ENCODE results near the gene CAMTA2.

Gene CAMTA2

GRCh38 chr17:4946312-4946976 is 41.0 kb downstream of the CAMTA2 start:
- DNase-seq, result no peak

DNA sequence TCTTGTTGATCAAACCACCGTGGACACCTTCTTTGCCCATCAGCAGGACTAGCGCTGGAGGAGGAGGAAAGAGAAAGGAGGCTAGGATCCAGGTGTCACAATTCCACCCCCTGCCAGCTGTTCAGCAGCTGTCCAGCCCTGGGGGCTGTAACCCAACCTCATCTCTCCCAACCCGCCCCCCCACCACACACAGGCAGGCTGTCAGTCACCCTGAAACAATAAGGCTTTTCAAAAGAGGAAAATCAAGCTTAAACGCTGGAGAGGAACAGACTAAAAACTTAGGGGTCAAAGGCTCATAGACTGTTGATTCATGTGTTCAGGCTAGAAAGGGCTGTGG is 41.6 kb downstream of the CAMTA2 start:
- no peak for DNase-seq

DNA sequence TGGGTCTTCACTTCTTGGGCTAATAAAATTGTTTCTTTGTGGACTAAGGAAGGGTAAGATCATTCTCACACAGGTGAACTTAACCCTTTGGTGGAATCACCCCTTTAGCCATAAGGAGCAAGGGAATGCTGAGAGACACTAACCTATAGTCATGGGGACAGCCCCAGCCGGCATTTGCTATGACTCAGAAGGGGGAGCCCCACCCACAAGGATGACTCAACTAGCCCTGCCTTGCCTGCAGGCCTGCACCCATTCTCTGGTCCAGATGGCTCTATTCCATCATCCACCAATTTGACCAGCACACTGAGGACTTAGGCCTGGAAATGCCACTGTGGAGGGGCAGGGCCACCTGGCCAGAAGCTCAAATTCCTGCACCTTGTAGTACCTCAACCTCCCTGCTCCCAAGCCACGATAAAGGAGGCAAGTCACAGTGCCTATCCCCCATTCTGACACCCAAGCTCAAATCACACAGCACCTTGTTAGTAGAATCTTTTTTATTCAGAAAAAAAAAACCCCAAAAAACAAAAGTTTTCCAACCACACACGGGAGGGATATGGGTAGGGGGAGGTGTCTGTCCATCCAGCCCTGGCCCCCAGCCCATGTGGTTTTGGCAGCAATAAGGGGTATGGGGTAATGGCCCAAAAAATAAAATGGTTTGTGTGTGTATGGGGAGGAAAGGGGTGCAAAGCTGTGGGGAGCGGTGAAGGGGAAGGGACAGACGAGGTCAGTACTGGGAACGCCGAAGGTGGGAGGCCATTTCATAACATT is 42.1 kb downstream of the CAMTA2 start:
- no peak for DNase-seq

GRCh38 chr17:4944554-4945175 is 42.8 kb downstream of the CAMTA2 start:
- DNase-seq, result no peak

- DNase-seq, result no peak
These were observed 43.3 kb downstream of the CAMTA2 start for GRCh38 chr17:4944163-4944553.

DNA sequence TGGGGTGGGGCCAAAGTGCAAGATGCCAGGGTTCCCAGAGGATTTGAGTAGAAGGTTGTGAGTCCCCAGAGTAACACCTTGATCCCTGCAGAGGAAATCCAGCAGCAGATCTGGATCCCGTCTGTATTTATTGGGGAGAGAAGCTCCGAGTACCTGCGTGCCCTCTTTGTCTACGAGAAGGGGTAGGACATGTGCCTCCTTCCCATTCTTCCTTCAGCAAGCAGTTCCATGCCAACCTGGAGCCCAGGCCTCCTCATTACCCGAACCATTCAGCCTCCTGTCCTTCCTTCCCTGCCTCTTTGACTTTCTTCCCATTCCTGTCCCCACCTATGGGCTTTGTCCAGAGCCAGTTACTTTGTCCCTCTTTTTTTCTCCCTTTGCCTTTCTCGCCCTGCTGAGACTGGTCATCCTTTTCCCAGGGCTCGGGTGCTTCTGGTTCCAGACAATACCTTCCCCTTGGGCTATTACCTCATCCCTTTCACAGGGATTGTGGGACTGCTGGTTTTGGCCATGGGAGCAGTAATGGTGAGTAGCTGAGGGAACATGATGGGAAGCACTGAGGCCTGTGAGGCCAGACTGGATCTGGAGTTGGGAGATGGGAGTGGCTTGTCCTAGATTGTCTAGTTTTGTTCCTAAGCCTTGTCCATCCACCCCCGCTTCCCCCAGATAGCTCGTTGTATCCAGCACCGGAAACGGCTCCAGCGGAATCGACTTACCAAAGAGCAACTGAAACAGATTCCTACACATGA is 44.5 kb downstream of the CAMTA2 start:
- no peak for DNase-seq

- DNase-seq, result no peak
These were observed 46.2 kb downstream of the CAMTA2 start for GRCh38 chr17:4941319-4941610.

DNA sequence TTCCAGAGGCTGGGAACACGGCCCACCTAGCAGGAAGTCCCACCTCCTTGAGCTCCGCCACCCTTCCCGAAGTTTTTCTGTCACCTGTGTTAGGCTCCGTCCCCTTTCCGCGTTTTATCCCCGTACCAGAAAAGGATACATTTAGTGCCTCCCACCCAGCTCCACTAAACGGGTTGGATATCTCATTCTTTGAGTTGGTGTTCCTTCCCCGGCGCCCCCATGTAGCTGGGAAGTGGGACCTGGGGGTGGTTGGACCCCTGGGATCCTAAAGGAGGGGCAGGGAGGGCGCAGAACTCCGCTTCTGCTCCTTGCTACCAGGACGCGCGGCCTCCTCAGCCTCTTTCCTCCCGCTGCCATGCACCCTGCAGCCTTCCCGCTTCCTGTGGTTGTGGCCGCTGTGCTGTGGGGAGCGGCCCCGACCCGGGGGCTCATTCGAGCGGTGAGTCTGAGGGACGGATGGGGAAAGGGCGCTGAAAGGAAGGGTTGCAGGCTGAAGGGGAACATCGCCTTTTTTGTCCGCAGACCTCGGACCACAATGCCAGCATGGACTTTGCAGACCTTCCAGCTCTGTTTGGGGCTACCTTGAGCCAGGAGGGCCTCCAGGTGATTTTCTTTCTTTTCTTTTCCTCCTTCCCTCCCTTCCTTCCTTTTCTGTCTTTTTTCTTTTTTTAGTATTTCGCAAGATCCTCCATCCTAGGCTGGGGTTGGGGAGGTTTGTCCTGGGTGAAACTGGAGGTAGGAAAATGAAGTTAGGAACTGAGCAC is 46.7 kb downstream of the CAMTA2 start:
- no peak for DNase-seq

GRCh38 chr17:4939796-4940554 is 47.5 kb downstream of the CAMTA2 start, which contains the start of the genes RNF167 and SLC25A11:
Gene RNF167 (plus strand): TSS chr17:4940268. CDS start chr17:4940910, 642 bp downstream.
Gene SLC25A11 (minus strand): TSS chr17:4940046. CDS start chr17:4939910, 136 bp downstream.
- peak; percentile 94 for DNase-seq

DNA sequence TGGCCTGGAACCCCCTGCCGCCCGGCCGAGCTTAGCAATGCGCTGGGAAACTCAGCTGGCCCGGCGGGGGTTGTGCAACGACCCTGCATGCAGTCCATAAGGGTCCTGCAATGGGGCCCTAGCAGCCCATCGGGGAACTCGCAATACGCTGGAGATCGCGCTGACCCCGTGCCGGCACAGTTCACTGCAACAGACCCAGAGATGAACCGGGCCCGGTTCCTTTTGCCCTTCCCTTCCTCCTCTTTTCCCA is 48.0 kb downstream of the CAMTA2 start:
- no peak for DNase-seq

DNA sequence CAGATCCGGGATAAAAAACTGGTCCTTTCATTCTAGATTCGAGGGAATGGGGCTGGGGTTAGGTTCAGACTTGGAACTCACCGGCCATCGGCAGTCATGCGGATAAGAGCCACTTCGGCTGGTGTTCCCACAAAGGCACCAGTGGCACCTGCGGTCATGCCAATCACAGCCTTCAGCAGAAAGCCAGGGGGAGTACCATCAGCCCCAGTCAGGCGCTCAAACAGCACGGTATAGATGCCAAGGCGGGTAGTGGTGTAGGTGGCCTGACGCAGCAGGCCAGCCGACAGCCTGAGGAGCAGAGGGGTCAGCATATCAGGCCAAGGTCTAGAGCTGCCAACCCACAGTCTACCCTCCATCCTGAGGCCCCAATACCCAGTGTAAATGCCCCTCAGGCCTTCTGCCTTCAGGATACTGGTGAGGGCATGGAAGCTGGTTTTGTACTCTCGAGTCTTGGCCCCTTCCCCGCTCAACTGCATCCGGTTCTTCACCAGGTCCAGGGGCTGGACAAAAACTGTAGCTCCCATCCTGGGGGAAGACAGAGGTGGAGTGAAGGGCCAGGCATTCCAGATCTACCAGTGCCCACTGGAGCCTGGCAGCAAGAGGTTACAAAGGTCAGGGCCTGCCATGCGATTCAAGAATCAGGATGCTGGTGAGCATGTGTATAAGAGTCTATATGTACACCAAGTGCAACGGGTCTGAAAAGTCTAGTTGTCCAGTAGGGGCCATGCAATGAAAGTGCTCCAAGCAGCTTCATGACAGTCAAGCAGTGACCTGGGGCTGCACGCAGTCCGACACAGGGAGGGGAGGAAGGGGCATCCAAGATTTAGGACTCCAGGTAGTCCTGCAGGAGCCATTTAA is 48.6 kb downstream of the CAMTA2 start:
- DNase-seq, result no peak

DNA sequence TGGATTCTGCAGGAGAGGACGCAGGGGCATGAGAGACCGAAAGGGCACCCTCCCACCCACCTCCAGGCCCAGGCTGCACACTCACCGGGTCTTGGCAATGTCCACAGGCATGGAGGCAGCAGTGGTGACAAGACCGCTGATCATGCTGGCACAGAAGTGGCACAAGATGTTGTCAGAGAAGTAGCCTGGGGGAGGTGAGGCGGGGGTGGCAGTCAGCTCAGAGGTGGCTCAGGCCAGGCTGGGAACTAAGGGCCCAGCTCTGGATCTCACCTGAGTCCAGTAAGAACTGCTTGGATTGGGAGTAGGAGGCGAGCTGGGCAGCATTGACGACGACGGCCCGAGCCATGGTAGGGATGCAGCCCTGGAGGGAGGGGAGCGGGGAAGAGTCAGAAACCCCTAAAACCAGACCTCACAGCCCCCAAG is 49.4 kb downstream of the CAMTA2 start:
- no peak for DNase-seq

- DNase-seq, result no peak
These were observed 49.9 kb downstream of the CAMTA2 start for GRCh38 chr17:4937553-4937952.

DNA sequence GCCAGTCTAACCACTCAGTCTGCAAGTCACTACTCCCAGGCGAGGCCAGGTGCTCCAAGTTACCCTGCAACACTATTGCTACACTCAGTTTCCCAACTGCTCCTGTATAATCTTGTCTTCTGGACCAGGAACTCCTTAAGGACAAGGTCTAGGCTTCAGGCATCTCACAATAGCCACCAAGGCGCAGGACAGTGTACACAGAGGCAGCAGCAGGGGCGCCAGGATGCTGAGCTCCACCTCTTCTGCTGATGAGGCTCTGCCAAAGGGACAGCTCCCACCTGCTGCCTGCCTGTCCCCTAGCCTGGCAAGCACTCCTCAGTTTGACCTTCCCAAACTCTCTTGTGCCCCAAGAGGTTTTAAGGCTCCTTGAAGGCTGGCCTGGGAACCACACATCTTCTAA is 51.0 kb downstream of the CAMTA2 start:
- no peak for DNase-seq

- DNase-seq, result no peak
These were observed 51.8 kb downstream of the CAMTA2 start for GRCh38 chr17:4935650-4936049.

- no peak for DNase-seq
These were observed 53.1 kb downstream of the CAMTA2 start for GRCh38 chr17:4934173-4934979.

GRCh38 chr17:4933646-4934045 is 53.8 kb downstream of the CAMTA2 start:
- DNase-seq, result no peak

DNA sequence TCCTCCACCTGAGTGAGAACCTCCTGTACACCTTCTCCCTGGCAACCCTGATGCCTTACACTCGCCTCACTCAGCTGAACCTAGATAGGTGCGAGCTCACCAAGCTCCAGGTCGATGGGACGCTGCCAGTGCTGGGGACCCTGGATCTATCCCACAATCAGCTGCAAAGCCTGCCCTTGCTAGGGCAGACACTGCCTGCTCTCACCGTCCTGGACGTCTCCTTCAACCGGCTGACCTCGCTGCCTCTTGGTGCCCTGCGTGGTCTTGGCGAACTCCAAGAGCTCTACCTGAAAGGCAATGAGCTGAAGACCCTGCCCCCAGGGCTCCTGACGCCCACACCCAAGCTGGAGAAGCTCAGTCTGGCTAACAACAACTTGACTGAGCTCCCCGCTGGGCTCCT is 54.7 kb downstream of the CAMTA2 start:
- no peak for DNase-seq

DNA sequence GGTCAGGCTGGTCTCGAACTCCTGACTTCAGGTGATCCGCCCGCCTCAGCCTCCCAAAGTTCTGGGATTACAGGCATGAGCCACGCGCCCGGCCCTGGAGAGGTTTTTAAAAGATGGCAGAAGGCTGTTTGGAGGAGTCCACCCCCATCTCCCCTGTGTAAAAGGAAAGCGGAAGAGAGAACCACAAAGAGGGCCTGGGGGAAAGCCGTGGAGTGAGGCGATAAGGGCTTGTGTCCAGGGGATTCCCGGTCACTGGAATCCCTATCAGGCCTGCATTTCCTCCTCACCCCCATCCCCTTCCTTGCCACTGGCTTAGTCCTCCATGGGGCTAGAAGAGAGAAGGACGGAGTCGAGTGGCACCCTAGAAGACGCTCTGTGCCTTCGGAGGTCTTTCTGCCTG is 55.5 kb downstream of the CAMTA2 start, which contains the start of gene GP1BA:
Gene GP1BA, plus strand, starts transcription at position 315 of the 400 bp plus-strand sequence. CDS start 328 bp downstream, outside the sequence.
- DNase-seq, result no peak

DNA sequence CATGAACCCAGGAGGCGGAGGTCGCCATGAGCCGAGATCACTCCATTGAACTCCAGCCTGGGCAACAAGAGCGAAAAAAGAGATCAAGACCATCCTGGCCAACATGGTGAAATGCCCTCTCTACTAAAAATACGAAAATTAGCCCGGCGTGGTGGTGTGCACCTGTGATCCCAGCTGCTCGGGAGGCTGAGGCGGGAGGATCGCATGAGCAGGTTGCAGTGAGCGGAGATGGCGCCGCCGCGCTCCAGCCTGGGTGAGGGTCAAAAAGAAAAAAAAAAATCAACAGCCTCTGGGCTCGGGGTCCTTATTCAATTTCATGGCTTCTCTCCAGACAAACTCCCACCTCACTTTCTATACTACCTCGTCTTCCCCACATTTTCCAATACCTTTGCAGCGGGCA is 58.6 kb downstream of the CAMTA2 start:
- DNase-seq, result no peak

All from DMS153 (cell line).